ENCODE results near the gene MED8. TPM values are rescaled to one million over a fixed set of nuclear protein-coding genes. Genes with fewer than 3 reads are reported as not detected.

Gene MED8
- total and polyA plus RNA-seq, 2 of the 4 experiments (the other 2 are of a cell fraction), result 61.1 to 120 TPM

DNA sequence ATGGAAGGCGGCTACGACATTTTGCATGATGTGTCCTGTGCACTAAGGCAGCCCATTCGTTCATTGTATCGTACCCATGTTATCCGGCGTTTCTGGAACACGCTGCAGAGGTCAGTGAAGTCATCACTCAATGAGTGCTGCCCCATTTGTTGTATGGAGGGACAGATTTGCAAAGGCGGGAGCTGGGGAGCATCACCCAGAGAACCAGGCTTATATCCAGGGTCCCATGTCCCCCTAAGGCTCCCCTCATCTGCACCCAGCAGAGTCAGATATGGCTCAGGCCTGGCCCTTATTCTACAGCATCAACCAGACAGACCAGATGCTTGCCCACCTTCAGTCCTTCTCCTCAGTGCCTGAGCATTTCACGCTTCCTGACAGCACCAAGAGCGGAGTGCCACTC, 31.3 kb upstream of the MED8 start:
- no peak overlapping the region for H3K23ac ChIP-seq (ENCODE audit: low read depth, low read length)
- H2AK9ac ChIP-seq (replicated peaks; ENCODE audit: low read depth, low read length, poor library complexity), result no peak overlapping the region
- BruUV-seq (replicated peaks), result no TSS peak
- no peak overlapping the region for H3K4me2 ChIP-seq (ENCODE audit: low read depth, low read length)
- H3K56ac ChIP-seq (ENCODE audit: extremely low read depth, insufficient read depth, low read length), result no peak overlapping the region
- DNase-seq (no peak), ATAC-seq (ENCODE audit: low read depth) (no peak)
- no peak overlapping the region for H4K91ac ChIP-seq (ENCODE audit: insufficient read depth, low read depth, low read length)
- ChIA-PET POLR2A (ENCODE audit: unreplicated experiment) (no interaction called here), CTCF (no interaction called here)
- H2BK5ac ChIP-seq (ENCODE audit: low read depth, low read length, poor library complexity, severe bottlenecking), result no peak overlapping the region
- H2BK20ac ChIP-seq (ENCODE audit: low read depth, low read length), result no peak overlapping the region
- no peak overlapping the region for H3K27ac ChIP-seq (ENCODE audit: insufficient read depth, low read length)
- 94% methylated on average over 6 of the region's 10 CpGs; no CpG with 5 or more reads in 1 of the 2 experiments for WGBS, 2 experiments (ENCODE audit: extremely low coverage in 2 of 2, insufficient read length in 1 of 2)
- no peaks in the 10 kb centered on the region for H3K27me3 ChIP-seq (ENCODE audit: control insufficient read depth, insufficient read depth, low read length)
- no peak overlapping the region for H3K4ac ChIP-seq (ENCODE audit: low read depth, low read length)
- H4K20me1 ChIP-seq (ENCODE audit: insufficient read depth, low read length), result no peaks in the 10 kb centered on the region; the same call in 1 of the 2 replicates
- intact Hi-C loops (cut with micrococcal nuclease) (no loop called here), dilution Hi-C loops (cut with HindIII; ENCODE audit: low sequenced_read_pairs, unreplicated experiment) (no loop called here), in situ Hi-C loops (cut with MboI; ENCODE audit: low sequenced_read_pairs) (loop anchor here (25.0 kb wide), 1 partner anchor 509 kb away; no protein-coding TSS in a partner anchor)
- peaks cover 0 to 4% of the 10 kb centered on the region in 2 experiments; a peak in 1 of 4 replicates for H3K79me1 ChIP-seq (ENCODE audit: low read depth in 1 of 2, low read length in 2 of 2)
- H3K36me3 ChIP-seq (ENCODE audit: control insufficient read depth, insufficient read depth, low read length), result peaks cover 82% of the 10 kb centered on the region
- no peak overlapping the region for H3K4me3 ChIP-seq (ENCODE audit: insufficient read depth, low read depth, low read length)
- no peaks in the 10 kb centered on the region for H3K9me3 ChIP-seq (ENCODE audit: control insufficient read depth, insufficient read depth, low read length)
- no peak overlapping the region for H2BK15ac ChIP-seq (ENCODE audit: low read depth, low read length)
- peaks cover 14% of the 10 kb centered on the region; the same call in 1 of the 2 replicates for H3K9me1 ChIP-seq (ENCODE audit: insufficient read depth, low read length)
- no peak overlapping the region for H2AK5ac ChIP-seq (ENCODE audit: low read depth, low read length)
- H3K14ac ChIP-seq (replicated peaks; ENCODE audit: low read depth, low read length), result no peak overlapping the region
- no peak overlapping the region for H4K8ac ChIP-seq (ENCODE audit: low read depth in 2 of 2, low read length in 2 of 2)
- no peak overlapping the region for H4K5ac ChIP-seq (ENCODE audit: low read depth, low read length)
- H2AFZ ChIP-seq (replicated peaks; ENCODE audit: low read length, poor library complexity), result no peak overlapping the region
- no peaks in the 10 kb centered on the region for H3K4me1 ChIP-seq (ENCODE audit: control insufficient read depth, insufficient read depth, low read length)
- no peak overlapping the region for H3K9ac ChIP-seq (ENCODE audit: low read depth, low read length)
- no peak overlapping the region for H3K18ac ChIP-seq (ENCODE audit: low read depth, low read length)
- no peak overlapping the region for H2BK120ac ChIP-seq (ENCODE audit: low read depth, low read length)
- TF ChIP-seq, protein P1, sequence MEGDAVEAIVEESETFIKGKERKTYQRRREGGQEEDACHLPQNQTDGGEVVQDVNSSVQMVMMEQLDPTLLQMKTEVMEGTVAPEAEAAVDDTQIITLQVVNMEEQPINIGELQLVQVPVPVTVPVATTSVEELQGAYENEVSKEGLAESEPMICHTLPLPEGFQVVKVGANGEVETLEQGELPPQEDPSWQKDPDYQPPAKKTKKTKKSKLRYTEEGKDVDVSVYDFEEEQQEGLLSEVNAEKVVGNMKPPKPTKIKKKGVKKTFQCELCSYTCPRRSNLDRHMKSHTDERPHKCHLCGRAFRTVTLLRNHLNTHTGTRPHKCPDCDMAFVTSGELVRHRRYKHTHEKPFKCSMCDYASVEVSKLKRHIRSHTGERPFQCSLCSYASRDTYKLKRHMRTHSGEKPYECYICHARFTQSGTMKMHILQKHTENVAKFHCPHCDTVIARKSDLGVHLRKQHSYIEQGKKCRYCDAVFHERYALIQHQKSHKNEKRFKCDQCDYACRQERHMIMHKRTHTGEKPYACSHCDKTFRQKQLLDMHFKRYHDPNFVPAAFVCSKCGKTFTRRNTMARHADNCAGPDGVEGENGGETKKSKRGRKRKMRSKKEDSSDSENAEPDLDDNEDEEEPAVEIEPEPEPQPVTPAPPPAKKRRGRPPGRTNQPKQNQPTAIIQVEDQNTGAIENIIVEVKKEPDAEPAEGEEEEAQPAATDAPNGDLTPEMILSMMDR (conservative IDR thresholded peaks at IDR 0.05; ENCODE audit: low read depth, low read length), result no peak
- TF ChIP-seq MXI1 (IDR thresholded peaks at IDR 0.05; ENCODE audit: borderline replicate concordance, low read depth, low read length) (no peak), CEBPB (IDR thresholded peaks at IDR 0.05; ENCODE audit: low read depth, low read length) (no peak), NFE2L2 (IDR thresholded peaks at IDR 0.05; ENCODE audit: low read depth, low read length) (no peak), RFX5 (IDR thresholded peaks at IDR 0.05; ENCODE audit: low read depth, low read length) (no peak), POLR2A (IDR thresholded peaks at IDR 0.05; ENCODE audit: low read depth, low read length) (no peak), FOS (IDR thresholded peaks at IDR 0.05; ENCODE audit: low read depth, low read length) (no peak)
- TF ChIP-seq, protein P2, sequence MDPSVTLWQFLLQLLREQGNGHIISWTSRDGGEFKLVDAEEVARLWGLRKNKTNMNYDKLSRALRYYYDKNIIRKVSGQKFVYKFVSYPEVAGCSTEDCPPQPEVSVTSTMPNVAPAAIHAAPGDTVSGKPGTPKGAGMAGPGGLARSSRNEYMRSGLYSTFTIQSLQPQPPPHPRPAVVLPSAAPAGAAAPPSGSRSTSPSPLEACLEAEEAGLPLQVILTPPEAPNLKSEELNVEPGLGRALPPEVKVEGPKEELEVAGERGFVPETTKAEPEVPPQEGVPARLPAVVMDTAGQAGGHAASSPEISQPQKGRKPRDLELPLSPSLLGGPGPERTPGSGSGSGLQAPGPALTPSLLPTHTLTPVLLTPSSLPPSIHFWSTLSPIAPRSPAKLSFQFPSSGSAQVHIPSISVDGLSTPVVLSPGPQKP (IDR thresholded peaks at IDR 0.05; ENCODE audit: borderline replicate concordance, low read depth, low read length), result no peak

Measured in IMR-90 (cell line).